Cardiac muscle cell (in vitro differentiated cells and primary cell): ENCODE measurements around the gene RREB1. TPM values are rescaled to one million over a fixed set of nuclear protein-coding genes. Genes with fewer than 3 reads are reported as not detected.

Experiments used
- DNase-seq, 2 donors: peaks; one replicate each; pipeline versions ENCODE4 v3.0.0 to v3.0.0-alpha.2; 2010 to 2017; ENCODE audit warnings: low read depth in 1 of 2, low spot score in 1 of 2
- H3K27ac ChIP-seq: fragments of 200-600 bp; sonication (generic); 2 replicates; pipeline ENCODE4 v1.5.1; 2016
- H3K27me3 ChIP-seq: fragments of 200-600 bp; sonication (generic); 2 replicates; pipeline ENCODE4 v1.6.0; 2016; ENCODE audit warnings: control low read depth
- H3K36me3 ChIP-seq: fragments of 200-600 bp; sonication (generic); 2 replicates; pipeline ENCODE4 v1.5.1; 2016; ENCODE audit warnings: control low read depth
- H3K4me1 ChIP-seq: fragments of 200-600 bp; sonication (generic); 2 replicates; pipeline ENCODE4 v1.8.1; 2017; ENCODE audit warnings: low read depth, mild to moderate bottlenecking, mixed run types
- H3K4me3 ChIP-seq: fragments of 200-600 bp; sonication (generic); 2 replicates; pipeline ENCODE4 v1.5.1; 2016; ENCODE audit warnings: mild to moderate bottlenecking
- H3K9me3 ChIP-seq: fragments of 200-600 bp; sonication (generic); 2 replicates; pipeline ENCODE4 v1.5.1; 2017; ENCODE audit warnings: low read depth, mild to moderate bottlenecking, control low read depth
- polyA plus RNA-seq: library from polyadenylated mRNA; unstranded; fragments of >200 nt; fragmentation: Nextera tagmentation; extraction: Ambion mirVana; gene quantifications from 2 replicates; pipeline ENCODE4 v1.2.1, GENCODE V29; 2016
- total RNA-seq: library from RNA; depleted of rRNA; stranded (reverse); fragments of >200 nt; gene quantifications from 2 replicates; pipeline ENCODE4 v1.2.3, GENCODE V29; 2016
- TF ChIP-seq, protein P1 (sequence below): IDR thresholded peaks from 2 replicates; pipeline ENCODE4 v1.5.1; 2012; ENCODE audit warnings: low read depth, mild to moderate bottlenecking, low read length

RREB1 gene
- total and polyA plus RNA-seq, 2 experiments from 2014 or later = 15.4 to 55.3 TPM

DNA sequence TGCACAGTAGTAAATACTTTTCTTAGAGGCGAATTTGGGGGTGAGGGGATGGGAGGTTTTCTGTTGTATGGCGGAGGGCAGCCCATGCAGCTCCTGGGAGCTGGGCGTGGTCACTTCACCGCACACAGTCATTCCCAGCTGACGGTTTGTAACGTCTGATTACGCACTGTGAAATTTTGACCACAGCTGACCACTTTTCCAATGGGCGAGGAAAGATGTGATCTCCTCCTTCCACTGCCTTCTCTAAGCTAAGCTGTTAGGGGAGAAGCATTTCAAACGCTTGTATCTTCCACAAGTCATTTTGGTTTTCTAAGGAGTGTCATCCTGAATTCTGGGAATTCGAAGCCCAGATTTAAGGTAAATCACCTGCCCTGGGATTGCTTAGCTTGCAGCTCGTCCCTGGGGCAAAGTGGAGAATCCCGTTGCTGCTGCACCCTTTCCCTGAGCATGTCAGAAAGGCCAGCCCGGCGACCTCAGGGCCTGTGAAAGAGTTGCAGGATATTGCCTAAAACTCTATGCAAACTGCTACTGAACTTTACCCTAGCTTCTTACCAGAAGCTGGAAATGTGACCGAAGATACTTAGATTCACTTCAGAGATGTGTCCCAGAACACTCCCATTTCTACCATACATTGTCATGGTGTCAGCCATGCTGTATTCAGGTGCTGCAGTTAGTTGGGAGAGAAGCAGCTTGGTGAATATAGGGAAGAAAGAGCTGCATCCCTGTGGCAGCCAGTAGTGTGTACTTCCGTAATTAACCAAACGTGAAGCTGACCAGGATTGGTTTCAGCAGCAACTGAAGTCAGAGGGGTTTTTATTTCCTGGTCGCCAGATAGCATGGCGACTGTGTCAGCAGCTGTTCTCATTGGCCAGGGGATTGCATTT is 58.9 kb downstream of the RREB1 start:
- Histone ChIP-seq H3K4me3 (no peak overlapping the region), H3K36me3 (no peaks in the 10 kb centered on the region), H3K9me3 (no peaks in the 10 kb centered on the region), H3K4me1 (peaks cover 53% of the 10 kb centered on the region), H3K27ac (peak overlapping the region; percentile 80), H3K27me3 (no peaks in the 10 kb centered on the region)
- TF ChIP-seq, protein P1, sequence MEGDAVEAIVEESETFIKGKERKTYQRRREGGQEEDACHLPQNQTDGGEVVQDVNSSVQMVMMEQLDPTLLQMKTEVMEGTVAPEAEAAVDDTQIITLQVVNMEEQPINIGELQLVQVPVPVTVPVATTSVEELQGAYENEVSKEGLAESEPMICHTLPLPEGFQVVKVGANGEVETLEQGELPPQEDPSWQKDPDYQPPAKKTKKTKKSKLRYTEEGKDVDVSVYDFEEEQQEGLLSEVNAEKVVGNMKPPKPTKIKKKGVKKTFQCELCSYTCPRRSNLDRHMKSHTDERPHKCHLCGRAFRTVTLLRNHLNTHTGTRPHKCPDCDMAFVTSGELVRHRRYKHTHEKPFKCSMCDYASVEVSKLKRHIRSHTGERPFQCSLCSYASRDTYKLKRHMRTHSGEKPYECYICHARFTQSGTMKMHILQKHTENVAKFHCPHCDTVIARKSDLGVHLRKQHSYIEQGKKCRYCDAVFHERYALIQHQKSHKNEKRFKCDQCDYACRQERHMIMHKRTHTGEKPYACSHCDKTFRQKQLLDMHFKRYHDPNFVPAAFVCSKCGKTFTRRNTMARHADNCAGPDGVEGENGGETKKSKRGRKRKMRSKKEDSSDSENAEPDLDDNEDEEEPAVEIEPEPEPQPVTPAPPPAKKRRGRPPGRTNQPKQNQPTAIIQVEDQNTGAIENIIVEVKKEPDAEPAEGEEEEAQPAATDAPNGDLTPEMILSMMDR = no peak
- peak in 1 of 2 donors; percentile 61 for DNase-seq

DNA sequence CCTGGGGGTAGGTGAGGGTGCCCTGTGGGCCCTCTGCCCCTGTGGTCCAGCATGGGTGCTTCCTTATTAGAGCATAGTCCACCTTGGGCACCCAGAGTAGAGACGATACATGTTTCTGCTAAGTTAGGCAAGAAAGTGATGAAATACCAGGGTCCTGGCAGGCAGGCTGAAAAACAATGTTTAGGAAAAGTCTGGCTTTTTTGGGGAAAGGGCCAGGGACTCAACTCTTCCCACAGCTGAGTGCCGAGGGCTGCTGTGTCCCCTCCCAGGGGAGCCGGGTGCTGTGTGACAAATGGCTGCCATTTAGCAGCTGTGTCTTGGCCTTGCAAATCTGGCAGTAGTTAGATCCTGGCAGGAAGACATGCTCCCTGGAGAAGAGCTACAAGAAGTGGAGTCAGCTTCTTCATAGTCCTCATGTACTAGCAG is 61.5 kb downstream of the RREB1 start:
- Histone ChIP-seq H3K27me3 (no peaks in the 10 kb centered on the region), H3K27ac (peak overlapping the region; percentile 0), H3K4me3 (no peak overlapping the region), H3K9me3 (no peaks in the 10 kb centered on the region), H3K4me1 (peaks cover 51% of the 10 kb centered on the region), H3K36me3 (no peaks in the 10 kb centered on the region)
- TF ChIP-seq, protein P1 = no peak
- DNase-seq = peak in 1 of 2 donors; percentile 59

DNA sequence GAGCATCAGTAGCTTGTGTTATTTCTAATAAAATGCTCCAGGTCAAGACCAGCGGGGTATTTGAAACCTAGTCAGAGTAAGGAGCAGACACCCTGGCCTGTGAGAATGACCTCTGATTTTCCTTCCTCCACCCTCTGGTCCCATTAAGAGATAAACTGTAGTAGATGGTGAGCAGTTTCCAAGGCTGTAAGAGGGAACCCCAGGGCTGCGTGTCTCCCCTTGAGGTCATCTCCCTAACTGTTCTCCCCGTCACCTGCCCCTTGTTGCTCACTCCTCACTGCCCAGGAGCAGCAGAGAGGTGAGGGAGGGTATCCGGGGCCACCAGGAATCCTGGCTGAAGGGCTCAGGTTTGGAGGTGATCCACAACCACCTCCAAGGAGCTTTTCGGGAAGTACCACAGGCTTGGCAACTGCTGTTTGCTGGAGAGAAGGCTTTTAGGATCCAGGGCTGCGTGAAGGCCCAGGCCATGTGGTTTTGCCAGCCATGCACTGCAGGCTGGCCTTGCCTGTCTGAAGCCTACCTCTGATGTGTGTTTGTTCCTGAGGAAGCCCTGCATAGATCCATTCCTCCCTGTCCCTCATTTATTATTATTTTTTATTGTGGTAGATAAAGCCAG is 62.5 kb downstream of the RREB1 start:
- Histone ChIP-seq H3K4me3 (no peak overlapping the region), H3K36me3 (no peaks in the 10 kb centered on the region), H3K27ac (peak overlapping the region; percentile 49), H3K4me1 (peaks cover 45% of the 10 kb centered on the region), H3K9me3 (no peaks in the 10 kb centered on the region), H3K27me3 (no peaks in the 10 kb centered on the region)
- TF ChIP-seq, protein P1 = no peak
- no peak for DNase-seq

DNA sequence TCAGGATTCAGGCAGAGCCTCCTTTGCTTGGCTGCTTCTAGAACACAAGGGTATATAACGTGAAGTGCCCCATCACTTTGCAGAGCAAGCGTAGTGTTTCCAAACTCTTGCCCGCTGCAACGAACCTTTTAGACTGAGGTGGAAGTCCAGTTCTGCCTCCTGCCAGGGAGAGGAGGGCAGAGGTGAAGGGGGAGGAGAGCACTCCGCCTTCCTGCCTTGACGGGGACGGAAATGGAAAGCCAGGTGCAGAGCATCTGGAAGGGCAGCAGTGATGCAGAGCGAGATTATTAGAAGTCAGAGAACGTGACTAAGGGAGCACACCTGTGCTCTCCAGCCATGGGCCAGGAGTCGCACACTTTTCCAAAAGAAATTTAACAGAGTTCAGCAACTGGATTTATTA is 63.4 kb downstream of the RREB1 start:
- TF ChIP-seq, protein P1 = no peak
- no peaks in the 10 kb centered on the region for H3K27me3 ChIP-seq
- no peaks in the 10 kb centered on the region for H3K36me3 ChIP-seq
- no peaks in the 10 kb centered on the region for H3K9me3 ChIP-seq
- H3K4me1 ChIP-seq = peaks cover 43% of the 10 kb centered on the region
- H3K4me3 ChIP-seq = no peak overlapping the region
- no peak for DNase-seq
- peak overlapping the region; percentile 49 for H3K27ac ChIP-seq

DNA sequence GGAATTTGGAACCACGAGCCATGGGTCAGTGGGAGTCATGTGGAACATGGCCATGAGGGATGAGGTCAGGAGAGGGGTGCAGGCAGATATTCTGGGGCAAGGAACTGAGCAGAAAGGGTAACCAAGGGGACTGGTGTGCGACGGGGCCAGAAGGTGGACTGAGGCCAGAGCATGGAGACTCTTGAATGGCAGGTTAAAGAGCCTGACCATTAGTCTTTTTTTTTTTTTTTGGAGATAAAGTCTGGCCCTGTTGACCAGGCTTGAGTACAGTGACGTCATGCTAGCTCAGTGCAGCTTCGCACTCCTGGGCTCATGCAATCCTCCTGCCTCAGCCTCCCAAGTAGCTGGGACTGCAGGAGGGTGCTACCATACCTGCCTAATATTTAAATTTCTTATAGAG is 64.0 kb downstream of the RREB1 start:
- Histone ChIP-seq H3K4me1 (peaks cover 40% of the 10 kb centered on the region), H3K36me3 (no peaks in the 10 kb centered on the region), H3K27ac (peak overlapping the region; percentile 49), H3K4me3 (no peak overlapping the region), H3K27me3 (no peaks in the 10 kb centered on the region), H3K9me3 (no peaks in the 10 kb centered on the region)
- TF ChIP-seq, protein P1 = no peak
- DNase-seq = no peak
